8988T (cell line): Measurements from ENCODE around the gene SLC7A9.
"Not testable (repeated sequence)": the region's sequence is repeated elsewhere in the genome, so short reads cannot be mapped to it uniquely, and the experiment has no call there.

Experiments
- DNase-seq: peaks from one replicate; pipeline ENCODE4 v3.0.0; 2011

Gene SLC7A9

DNA sequence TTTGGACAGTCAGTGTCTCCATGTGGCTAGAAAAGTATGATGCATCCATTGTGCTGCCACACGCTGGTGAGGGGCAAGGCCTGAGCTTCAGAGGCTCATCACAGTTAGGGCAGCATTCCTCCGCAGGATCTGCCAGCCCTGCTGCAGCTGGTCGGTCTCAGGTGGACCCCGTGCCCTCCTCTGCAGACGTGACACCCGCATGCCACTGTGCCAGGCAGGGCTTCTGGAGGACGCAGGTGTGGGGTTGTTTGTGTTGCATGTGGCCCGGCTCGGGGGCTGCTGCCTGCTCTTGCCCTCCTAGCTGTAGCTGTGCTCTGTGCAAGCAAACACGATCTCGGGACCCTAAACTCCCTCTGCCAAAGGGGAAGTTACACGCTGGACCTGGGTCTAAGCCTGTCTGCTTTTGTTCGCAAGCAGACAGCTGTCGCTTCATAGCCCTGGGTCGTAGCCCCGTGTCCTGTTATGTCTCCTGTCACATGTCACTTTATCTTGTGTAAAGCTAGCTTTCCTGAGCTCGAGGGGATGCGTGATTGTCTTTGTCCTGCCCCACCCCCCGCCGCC, 45.3 kb downstream of the SLC7A9 start:
- no peak for DNase-seq

GRCh38 chr19:32823747-32824102, 45.8 kb downstream of the SLC7A9 start:
- DNase-seq: no peak

DNA sequence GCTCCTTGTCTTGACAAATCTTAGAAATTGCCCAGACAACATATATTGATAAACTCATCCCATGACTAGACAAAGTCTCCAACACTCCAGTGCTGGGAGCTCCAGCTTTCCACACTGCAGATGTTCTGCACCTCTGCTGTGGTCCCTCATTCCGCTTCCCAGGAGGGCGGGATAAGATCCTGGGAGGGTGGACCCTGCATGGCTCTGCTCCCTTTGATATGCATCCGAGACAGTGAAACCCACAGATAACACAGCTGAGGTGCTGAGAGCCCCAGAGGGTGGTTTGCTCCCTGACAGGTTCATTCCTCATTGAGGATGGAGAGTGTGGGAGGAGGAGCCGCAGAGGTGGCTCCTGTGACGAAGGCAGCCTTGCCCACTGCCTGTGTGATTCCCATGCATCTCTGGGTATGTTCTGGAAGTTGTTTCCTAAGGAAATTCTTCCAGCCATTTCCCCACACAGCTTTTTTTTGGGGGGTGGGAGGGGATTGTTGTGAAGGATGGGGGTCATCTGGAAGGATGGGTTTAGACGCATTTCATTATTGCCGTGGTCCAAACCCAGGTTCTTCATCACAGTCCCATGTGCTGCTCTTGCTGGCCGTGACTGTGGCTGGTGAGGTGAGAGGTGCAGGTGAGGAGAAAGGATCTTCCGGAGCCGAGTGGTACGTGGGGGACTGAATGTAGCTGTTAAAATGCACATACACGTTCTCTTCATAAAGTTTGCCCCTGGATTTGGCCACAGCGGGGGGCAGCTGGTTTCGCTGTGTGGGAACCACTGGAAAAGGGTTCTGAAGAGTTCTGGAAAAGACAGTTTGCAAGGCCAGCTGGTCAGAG, 46.4 kb downstream of the SLC7A9 start:
- DNase-seq: no peak

GRCh38 chr19:32819419-32820400, 49.9 kb downstream of the SLC7A9 start:
- DNase-seq: no peak

- DNase-seq: no peak
Observed at GRCh38 chr19:32818536-32818935, 51.0 kb downstream of the SLC7A9 start.

- no peak for DNase-seq
Observed at GRCh38 chr19:32817569-32818476, 51.7 kb downstream of the SLC7A9 start.

GRCh38 chr19:32816555-32817099, 52.9 kb downstream of the SLC7A9 start:
- no peak for DNase-seq

DNA sequence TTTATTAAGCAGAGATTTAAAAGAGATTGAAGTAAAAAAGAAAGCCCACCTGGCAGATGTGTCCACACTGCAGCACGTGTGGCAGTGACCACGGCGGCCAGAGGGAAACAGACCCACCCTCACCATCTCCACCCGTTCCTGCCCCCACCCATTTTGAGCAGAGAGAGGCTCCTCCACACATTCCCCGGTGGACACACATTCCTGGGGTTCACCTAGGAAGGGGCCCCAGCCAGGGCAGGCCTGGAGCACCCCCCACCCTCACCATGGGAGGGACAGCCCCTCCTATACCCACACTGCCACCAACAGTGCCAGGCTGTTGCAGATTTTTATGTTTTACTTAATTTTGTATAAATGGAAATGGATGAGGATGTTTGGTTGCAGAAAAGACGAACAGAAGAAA, 54.9 kb downstream of the SLC7A9 start:
- no peak for DNase-seq

- DNase-seq: no peak
Observed at GRCh38 chr19:32813862-32814425, 55.6 kb downstream of the SLC7A9 start.

- DNase-seq: no peak
Observed at GRCh38 chr19:32812571-32812970, 57.0 kb downstream of the SLC7A9 start.

DNA sequence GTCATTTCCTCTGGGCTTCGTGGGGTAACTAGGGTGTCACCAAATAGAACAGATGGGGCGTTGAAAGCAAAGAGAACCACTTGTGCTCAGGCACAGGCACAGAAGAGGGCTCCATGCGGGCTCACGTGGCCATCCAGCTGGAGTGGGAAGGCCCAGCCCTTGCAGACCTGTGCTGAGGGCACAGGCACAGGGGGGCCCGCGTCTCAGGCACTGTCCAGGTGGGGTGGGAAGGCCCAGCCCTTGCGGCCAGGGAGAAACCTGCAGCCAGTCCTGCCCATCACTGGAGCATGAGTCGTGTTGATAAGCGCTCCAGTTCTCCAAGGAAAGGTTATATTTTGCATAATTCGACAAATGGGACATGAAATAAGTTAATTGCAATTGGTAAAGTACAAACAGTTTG, 57.5 kb downstream of the SLC7A9 start:
- no peak for DNase-seq

DNA sequence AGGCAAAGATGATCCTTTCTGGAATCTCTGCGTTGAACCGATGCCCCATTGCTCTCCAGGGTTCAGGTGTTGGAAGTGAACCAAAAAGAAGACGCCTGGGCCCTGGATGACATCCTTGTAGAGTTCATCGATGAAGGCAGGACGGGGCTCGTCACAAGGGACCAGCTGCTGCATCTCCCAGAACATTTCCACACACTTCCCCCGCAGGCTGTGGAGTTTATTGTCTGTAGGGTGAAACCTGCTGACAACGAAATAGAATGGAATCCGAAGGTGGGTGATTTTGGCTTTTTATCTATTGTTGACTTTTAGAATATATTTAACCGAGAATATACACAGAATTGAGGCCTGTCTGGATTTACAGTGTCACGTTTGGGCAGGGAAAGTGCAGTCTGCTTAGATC, 58.4 kb downstream of the SLC7A9 start:
- no peak for DNase-seq

DNA sequence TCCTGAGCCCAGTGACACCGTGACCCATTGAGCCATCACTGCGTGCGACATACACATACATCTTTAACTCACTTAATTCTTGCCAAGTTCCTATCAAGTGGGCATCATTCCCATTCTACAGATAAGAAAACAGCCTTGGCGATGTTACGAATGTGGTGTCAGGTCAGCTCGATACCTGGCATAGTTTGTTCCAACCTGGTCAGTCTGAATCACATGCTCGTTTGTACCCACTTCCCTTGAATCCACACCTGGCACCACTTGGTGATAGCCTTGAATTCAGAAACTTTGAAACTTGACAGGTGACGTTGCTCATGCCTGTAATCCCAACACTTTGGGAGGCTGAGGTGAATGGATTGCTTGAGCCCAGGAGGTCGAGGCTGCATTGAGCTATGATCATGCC, 59.1 kb downstream of the SLC7A9 start:
- DNase-seq: no peak

DNA sequence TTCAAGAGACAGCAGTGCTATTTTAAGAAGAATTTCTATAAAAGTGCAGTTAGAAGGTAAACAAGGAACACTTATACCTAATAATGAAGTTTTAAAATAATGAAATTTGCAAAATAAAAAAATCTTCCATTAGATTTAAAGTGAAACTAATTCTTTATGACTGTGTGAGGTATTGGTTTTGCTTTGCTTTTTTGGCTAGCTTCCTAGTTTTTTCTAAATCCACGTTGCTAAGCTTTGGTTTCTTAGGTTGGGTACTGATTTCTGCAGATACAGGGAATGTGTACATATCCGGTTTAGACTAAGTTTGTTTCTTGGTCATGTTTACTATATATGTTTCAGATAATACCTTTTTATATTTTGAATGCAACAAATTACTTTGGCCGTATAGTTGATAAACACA, 59.8 kb downstream of the SLC7A9 start:
- DNase-seq: no peak

- DNase-seq: no peak
Observed at GRCh38 chr19:32809254-32809653, 60.3 kb downstream of the SLC7A9 start.

DNA sequence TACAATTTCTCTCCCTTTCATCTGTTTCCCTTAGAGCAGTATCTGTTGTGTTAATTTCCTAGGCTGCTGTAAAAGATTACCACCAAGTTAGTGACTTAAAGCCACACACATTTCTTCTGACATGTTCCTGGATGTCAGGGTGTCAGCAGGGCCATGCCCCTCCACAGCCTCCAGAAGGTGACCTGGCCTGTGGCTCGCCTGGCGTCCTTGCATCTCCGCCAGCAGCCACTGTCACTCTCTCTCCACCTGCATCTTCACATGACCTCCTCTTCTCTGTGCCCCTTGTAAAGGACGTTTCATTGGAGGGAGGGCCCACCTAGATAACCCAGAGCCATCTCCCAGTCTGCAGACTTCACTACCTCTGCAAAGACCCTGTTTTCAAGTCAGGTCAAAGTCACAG, 61.3 kb downstream of the SLC7A9 start:
- DNase-seq: no peak

- no peak for DNase-seq
Observed at GRCh38 chr19:32802840-32803239, 66.7 kb downstream of the SLC7A9 start.

- DNase-seq: no peak
Observed at GRCh38 chr19:32800754-32801153, 68.8 kb downstream of the SLC7A9 start.

DNA sequence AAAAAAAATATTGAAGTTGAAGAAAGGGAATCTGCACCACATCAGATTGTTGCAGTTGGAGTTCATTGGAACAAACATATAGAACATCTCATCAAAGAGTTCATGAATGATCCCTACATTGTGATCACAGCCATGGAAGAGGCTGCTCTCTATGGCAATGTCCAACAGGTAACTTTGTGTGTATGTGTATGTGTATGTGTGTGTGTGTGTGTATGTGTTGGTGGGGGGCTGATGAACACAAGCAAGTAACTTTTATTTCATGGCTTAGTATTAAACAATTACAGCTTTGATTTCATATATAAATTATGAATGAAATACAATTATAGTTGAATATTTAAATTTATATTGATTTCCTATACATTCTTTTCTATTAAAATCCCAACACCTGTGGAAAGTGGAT, 69.4 kb downstream of the SLC7A9 start:
- no peak for DNase-seq

GRCh38 chr19:32798201-32798600, 71.4 kb downstream of the SLC7A9 start:
- DNase-seq: no peak

GRCh38 chr19:32789429-32789828, 80.1 kb downstream of the SLC7A9 start:
- no peak for DNase-seq

- DNase-seq: not testable (repeated sequence)
Observed at GRCh38 chr19:32787895-32788294, 81.7 kb downstream of the SLC7A9 start.
